Muscle of arm (tissue), 14 donors: ENCODE results near the gene PATE2. TPM values are rescaled to one million over a fixed set of nuclear protein-coding genes. Genes with fewer than 3 reads are reported as not detected.

Source experiments
- DNase-seq: peaks from one replicate; pipeline ENCODE4 v3.0.0-alpha.2; 2013
- long read RNA-seq, 11 donors: transcript quantifications; one replicate each; lab custom pipeline, GENCODE V29; 2026
- polyA plus RNA-seq, 12 donors: library from polyadenylated mRNA; unstranded; fragments of 120-200 nt; gene quantifications; one replicate each; pipeline ENCODE4 v1.2.1, GENCODE V29; 2013; ENCODE audit not compliant: insufficient read length in 12 of 12

The PATE2 gene
- polyA plus RNA-seq = under 1 TPM in 3 of 12 donors, not detected in 9; 0.11 to 0.33 (median 0.15) TPM
- long read RNA-seq, donor 1 = 0 reads
- long read RNA-seq, donor 2 = 0 reads
- long read RNA-seq, donor 3 = 0 reads
- long read RNA-seq, donor 4 = 0 reads
- long read RNA-seq, donor 5 = 0 reads
- long read RNA-seq, donor 6 = 0 reads
- long read RNA-seq, donor 7 = 0 reads
- long read RNA-seq, donor 8 = 0 reads
- long read RNA-seq, donor 9 = 0 reads
- long read RNA-seq, donor 10 = 0 reads
- long read RNA-seq, donor 11 = 0 reads

DNA sequence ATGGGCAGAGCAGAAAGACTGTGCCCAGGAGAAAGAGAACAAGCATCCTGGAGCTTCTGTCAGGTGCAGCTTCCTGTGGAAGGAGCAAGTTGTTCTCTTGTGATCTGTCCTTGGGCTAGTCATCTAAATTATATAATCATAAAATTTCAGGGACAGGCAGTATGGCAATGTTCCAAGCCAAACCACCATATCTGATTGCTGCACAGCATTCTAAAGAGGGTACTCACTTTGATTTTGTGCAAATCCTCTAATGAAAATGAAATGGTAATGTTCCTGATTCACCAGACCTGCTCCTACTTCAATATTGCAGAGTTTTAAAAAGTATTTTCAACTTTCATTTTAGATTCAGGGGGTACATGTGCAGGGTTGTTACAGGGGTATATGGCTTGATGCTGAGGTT, at the start of gene PATE2:
TSS of gene PATE2 (minus strand) at position 101 of the 400 bp plus-strand sequence. CDS start at position 46, 55 bp downstream.
- DNase-seq = no peak

DNA sequence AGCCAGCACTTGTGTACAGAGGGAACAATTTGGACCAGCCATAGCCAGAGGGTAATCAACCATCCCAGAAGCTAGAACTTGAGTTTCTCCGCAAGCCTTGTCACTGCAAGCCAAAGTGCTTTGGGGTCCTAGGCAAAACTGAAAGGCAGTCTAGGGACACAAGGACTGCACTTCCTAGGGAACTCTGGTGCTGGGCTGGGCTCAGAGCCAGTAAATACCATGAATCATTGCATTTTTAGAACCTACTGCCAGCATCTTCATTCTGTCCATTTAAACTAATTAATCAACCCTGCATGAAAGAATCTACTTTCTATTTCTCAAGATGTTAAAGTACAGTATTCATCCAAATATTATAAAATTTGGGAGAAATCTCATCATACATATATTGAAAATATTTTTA, 29.3 kb upstream of the PATE2 start:
- no peak for DNase-seq

DNA sequence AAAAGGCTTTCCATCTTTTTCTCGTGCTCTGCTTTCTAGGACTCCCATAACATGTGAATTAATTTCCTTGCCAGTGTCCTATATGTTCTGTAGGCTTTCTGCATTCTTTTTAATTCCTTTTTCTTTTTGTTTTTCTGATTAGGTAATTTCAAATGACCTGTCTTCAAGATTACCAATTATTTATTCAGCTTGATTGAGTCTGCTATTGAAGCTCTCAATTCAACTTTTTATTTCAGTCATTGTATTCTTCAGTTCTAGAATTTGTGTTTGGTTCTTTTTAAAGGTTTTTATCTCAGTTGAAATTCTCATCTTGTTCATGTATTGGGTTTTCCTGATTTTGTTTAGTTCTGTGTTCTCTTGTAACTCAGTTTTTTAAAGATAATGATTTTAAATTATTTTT, 23.8 kb upstream of the PATE2 start:
- DNase-seq = no peak

DNA sequence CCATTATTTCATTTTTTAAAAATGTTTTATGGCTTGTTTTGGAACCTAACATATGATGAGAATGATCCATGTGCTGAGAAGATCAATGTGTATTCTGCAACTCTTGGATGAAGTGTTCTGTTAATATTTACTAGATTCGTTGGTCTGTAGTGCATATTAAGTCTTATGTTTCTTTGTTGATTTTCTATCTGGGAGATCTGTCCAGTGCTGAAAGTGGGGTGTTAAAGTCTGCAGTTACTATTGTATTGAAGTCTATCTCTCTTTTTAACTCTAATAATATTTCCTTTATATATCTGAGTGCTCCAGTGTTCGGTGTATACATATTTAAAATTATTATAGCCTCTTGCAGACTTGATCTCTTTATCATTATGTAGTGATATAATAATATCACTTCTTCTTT, 21.2 kb upstream of the PATE2 start:
- no peak for DNase-seq

DNA sequence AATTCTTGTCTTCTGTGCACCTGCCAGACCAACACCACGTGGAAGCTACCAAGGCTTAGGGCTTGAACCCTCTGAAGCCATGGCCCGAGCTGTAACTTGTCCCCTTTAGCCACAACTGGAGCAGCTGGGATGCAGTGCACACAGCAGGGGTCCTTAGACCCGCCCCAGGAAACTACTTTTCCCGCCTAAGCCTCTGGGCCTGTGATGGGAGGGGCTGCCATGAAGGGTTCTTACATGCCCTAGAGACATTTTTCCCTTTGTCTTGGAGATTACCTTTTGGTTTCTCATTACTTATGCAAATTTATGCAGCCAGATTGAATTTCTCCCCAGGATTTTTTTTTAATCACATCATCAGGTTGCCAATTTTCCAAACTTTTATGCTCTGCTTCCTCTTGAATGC, 19.0 kb upstream of the PATE2 start:
- no peak for DNase-seq

DNA sequence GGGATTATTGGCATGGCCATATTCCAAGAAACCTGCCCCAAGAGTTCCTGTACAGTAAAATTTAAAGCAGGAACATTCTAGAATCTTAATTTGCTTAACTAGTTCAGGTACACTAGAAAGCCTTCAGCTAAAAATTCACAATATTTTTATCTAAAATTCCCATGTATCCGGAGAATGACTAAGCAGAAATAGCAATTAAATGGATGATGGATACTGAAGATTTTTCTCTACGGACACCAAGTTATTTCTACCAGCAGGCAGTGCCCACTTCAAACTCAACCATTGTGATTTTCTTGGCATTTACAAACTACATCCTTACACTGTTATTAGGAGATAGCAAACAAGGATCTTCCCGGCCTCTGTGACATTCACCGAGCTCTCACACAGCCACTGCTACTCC, 12.2 kb upstream of the PATE2 start:
- DNase-seq = no peak

DNA sequence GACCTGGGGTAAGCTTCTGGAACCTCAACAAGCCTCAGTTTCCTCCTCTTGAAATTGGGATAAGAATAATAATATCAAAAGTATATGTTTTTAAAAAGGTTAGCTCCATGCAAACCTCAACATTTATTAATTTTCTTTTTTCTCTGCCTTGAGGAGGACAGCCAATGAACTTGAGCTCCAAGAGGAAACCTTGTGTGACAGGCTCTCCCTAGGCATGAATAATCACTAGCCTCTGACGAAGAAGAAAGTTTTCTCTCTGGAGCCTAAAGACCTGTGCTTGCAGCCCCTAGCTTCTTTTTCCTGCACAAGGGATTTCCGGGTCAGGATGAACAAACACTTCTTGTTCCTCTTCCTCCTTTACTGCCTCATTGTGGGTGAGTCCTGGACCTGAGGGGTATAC, 9.2 kb upstream of the PATE2 start, which contains the start of gene PATE3:
TSS of gene PATE3 (plus strand) at position 301 of the 400 bp plus-strand sequence. CDS start at position 326, 25 bp downstream.
- no peak for DNase-seq

DNA sequence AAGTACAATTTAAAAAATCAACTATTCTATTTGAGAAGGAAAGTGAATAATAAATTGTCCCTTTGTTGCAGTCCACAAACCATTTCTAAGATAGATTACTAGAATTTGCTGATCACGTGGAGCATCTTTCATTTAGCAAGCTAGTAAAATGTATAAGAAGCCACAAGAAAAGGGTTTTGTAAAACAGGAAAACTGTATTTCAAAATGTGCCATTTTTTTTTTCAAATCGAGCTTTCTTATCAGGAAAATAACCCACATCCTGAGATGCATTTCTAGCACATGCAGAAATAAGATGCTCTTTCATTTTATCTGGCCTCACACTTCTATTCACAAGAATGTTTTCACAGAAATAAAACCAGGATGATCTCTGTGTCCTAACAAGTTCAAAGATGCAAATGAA, 6.0 kb upstream of the PATE2 start:
- no peak for DNase-seq

DNA sequence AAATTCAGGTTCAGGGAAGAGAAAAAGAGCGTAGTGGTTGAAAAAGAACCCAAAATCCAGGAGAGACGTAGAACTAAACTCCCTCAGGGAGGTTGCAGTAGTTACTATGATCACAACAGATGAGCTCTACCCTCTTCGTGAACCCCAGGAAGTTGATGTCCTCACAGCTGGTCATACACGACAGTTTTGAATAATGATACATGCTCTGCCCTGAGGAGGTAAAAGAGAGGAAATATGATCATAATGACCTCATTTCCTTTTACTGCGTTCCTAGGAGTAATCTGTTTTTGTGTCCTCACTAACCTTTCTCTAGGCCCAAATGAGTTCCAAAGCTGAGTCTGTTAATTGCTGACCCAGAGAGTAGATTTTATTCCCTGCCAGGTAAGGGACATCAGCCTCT, 1.3 kb downstream of the PATE2 start:
- no peak for DNase-seq

DNA sequence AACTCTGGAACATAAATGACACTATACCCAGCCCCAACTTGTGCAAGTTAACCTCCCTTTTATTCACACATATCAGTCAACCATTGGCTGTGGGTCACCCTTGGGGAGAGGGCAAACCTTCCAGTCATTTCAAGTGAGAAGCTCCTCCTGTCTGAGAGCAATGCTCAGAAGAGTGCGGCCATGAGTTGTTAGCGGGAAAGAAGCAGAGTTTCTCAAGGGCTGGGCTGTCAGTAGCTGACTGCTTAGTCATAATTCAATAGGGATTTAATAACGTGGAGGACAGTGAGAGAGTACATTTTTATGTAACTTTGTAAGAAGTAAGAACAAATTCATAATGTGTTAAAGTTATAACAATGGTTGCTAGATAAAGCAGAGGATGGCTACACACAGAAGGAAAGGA, 5.1 kb downstream of the PATE2 start:
- no peak for DNase-seq

DNA sequence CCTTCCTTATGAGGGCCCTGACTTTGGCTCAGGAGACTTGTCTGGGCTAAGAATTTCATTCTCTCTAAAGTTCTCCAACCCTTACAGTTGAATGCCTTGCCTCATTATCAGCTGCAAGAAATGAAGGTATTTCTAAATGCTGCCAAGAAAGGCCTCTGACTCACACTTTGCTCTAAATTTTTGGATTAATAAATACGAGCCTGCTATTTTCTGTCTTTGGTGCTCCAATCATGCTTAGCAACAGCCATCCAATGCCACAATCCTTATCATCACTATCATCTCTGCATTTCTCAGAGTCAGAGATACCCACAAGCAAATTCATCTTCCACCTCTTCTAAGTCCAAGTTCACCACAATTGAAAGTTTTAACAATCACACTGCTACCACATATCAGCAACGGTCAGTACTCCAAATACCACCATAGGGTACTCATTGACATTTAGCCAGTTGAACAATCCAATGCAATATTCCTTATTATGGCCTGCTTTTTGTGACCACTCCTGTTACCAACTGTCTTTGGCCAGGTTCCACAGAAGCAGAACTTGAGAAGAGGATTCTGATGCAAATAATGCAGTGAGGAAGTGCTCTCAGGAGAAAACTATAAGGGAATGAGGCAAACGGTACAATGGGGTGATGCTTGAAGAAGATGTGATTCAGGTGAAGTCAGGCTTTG, 5.7 kb downstream of the PATE2 start:
- no peak for DNase-seq

DNA sequence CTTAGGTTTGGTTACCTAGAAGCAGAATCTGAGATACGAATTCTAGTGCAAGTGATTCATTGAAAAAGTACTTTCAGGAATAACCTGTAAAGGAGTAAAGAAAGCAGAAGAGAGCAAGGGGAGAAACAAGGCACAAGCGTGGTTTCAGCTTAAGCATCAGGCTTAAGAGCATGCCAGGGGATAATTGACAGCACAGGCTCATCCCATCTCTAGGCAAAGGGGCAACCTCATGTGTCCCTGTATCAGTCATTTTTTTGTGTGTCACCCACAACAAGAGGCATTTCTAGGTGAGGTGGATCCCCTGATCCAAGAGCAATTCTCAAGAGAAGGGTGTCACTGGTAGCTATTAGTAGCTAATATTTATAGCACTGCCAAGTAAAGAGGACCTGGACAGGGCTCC, 8.0 kb downstream of the PATE2 start:
- no peak for DNase-seq

DNA sequence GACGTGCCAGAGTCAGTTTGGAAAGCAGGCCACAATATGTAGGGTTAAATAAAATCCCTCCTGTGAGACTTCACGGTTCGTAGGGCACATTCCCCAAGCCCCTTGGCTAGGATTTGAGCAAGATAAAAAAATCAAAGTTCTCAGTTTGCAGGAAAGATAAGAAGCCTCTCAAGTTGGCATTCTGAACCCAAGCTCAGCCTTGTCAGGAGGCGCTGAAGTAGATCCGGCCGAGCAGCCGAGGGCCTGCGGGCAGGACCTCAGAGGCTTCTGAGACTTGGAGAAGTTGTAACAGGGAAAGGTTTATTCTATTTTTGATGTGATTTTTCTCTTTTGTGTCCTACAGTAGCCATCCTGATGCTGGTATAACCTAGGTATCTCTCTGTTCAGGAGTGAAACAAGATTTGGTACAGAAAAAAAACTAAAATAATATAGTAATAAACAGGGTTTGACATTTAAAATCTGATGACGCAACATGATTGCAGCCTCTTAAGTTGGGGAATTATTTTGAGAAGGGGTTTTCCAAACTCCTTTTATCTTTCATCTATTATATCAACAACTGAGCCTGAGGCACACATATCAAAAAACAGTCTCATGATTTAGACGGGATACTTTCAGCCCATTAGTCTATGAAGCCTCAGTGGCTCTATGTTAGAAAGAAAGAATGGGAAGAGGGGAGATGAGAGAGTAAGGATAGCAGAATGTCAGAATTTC, 10.1 kb downstream of the PATE2 start:
- DNase-seq = no peak

DNA sequence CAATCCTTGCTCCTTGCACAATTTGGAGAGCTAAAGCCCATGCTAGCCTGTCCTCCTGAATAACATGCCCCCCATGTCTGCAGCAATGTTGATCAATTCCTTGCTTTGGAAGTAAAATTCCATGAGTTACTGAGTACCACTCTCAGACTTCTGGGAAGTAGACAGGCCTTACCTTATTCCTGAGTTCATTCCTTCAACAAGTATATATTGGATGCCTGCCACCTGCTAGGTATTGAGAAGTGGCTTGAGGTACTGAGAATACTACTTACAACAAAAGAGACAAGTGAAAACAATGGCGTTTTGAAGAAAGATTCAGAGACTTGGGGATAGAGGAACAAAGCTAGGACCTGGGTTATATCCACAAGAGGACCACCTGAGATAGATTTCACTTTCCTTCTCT, 12.4 kb downstream of the PATE2 start:
- DNase-seq = no peak

DNA sequence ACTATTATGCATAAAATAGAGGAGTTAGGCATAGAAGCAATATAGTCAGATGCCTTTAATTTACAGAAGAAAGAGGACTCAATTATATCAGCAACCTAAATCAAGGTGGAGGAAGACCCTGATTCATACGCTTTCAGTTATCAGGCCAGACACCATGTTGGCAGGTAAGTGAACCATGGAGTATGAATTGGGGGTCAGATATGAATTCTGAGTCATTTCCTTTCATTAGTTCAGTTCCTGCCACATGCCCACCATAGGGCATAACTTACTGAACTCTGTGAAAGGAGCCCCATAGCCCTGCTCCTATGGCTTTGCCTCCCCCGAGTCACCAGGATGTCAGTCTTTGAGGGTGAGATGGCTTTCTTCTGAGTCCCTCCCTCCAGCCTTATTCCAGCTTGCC, 15.1 kb downstream of the PATE2 start:
- DNase-seq = no peak

DNA sequence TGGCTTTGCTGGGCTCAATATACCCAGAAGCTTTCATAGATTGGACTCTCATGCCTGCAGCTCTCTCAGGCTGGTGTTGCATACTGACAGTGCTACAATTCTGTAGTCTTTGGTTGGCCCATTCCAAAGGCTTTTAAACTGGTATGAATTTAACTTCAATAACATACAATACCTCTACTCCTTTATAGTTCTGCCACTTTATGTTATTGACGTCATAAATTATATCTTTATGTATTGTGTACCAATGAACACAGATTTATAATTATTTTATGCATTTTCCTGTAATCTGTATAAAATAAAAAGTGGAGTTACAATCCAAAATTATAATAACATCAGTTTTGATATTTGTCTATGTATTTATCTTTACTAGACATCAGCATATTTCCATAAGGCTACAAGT, 16.2 kb downstream of the PATE2 start:
- no peak for DNase-seq

DNA sequence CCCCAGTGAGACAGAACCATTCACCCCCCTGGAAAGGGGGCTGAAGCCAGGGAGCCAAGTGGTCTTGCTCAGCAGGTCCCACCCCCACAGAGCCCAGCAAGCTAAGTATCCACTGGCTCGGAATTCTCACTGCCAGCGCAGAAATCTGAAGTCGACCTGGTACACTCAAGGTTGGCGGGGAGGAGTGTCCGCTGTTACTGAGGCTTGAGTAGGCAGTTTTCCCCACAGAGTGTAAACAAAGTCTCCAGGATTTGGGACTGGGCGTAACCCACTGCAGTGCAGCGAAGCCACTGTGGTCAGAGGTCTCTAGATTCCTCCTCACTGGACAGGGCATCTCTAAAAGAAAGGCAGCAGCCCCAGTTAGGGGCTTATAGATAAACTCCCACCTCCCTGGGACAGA, 22.6 kb downstream of the PATE2 start:
- DNase-seq = no peak

DNA sequence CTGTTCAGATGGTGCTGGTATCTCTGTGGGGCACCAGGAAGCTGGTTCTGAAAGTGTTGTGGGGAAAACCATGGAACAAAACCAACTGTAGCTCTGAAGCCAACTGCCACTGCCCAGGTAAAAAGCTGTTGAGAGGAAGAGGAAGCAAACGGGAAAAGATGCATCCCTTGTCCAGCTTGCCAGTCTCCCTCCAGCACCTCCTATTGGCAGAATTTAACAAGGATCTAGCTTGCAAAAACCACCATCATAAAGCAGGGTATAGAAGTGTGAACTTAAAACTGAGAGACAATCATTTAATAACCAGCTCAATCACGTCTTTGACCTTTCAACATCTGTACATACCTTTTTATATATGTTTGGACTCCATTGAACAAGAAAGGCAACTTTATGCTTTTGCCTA, 28.0 kb downstream of the PATE2 start:
- DNase-seq = no peak

DNA sequence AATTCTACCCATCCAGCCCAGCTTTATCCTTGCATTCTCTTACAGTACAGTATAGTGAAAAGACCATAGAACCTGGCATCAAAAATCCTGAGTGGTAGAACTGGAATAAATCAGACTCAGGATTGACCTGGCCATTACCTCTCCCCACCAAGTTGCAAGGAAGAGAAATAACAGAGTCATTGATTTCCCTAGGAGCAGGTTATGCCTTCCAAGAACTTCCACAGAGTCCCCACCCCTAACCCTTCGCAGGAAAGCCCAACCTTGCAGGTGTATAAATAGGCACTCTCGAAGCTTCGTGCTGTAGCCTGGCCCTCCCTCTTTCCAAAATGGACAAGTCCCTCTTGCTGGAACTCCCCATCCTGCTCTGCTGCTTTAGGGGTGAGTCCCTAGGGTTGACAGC, 32.6 kb downstream of the PATE2 start, which contains the start of gene PATE1:
TSS of gene PATE1 (plus strand) at position 301 of the 400 bp plus-strand sequence. CDS start at position 327, 26 bp downstream.
- DNase-seq = no peak

DNA sequence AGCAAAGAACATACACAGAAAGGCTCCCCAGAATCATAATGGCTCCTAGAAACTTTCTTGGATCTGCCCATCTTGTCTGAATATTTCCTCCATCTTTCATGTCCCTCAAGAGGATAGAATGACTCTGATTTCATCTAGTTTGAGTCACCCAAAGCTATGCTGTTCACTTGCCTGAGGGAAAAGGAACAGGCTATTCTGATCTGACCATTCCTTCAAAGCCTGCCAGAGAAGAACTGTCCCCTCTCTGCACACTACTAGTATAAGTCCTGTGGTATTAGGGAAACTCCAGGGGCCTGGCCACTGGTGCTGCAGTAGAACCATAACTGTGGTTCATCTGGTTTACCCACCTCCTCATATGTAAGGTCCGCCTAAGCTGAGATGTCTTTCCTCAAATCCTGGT, 34.9 kb downstream of the PATE2 start:
- no peak for DNase-seq

DNA sequence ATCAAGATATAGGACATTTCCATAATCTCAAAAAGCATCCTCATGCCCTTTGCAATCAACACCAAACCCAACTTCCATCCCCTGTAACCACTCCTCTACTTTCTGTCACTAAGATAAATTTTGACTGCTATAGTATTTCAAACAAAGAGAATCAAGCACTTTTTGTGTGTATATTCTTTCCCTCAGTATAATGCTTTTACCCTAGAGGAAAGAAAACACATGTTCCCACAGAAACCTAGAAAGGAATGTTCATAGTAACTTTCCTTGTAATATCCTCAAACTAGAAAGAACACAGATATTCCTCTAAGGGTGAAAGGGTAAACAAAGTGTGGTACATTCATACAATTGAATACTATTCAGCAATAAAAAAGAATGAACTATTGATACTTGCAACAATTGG, 38.0 kb downstream of the PATE2 start:
- no peak for DNase-seq

DNA sequence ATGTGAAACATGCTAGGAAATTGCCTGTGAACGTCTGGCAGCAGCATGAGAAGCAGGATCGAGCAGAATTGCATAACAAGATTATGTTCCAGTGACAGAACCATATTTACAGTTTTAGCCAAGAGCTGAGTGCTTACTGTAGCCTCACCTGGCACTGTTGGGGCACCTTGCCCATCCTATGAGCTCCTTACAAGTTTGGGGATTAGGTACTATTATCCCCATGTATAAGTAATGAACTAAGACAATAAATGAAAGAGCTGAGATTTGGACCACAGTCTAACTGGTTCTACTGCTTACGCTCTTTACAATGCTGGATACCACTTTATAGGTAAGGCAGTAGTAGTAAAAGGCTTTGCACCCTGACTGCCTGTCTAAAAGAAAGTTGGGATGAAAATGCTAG, 49.7 kb downstream of the PATE2 start:
- no peak for DNase-seq
